Measurements from ENCODE around the gene KSR2. TPM values are rescaled to one million over a fixed set of nuclear protein-coding genes. Genes with fewer than 3 reads are reported as not detected.

KSR2 gene
- total RNA-seq, 1 experiment from 2014 or later = 1.3 TPM

DNA sequence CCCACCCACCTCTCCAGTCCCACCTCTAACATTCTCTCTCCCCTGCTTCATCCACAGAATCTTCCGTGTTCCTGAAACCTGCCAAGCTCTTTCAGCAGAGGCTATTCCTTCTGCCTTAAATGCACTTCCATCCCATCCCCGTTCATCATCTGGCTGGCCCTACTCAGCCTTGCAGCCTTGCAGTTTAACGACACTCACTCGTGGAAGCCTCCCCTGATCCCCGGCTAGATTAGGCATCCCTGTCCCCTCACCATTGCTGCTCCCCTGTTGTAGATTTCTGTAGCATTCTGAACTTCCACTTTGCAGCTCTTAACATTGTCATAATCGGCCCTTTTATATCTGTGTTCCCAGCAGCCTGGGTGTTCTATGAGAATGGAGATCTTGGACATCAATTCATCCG lies 326.9 kb downstream of the KSR2 start:
- Histone ChIP-seq H3K14ac (ENCODE audit: insufficient read depth, low read length) (no peak overlapping the region), H3K27ac (ENCODE audit: insufficient read length, low read depth, low read length) (no peak overlapping the region)

More for the DNA sequence above, 326.9 kb downstream of the KSR2 start:
- Histone ChIP-seq H4K5ac (ENCODE audit: insufficient read length, low read depth, low read length) (no peak overlapping the region), H3K27me3 (ENCODE audit: insufficient read depth, low read length) (no peaks in the 10 kb centered on the region), H3K18ac (ENCODE audit: insufficient read length, low read depth, low read length) (no peak overlapping the region), H3K4me2 (ENCODE audit: insufficient read depth, insufficient read length, low read length) (no peak overlapping the region), H2AFZ (ENCODE audit: low read length) (no peak overlapping the region), H2BK20ac (ENCODE audit: low read depth, low read length, poor library complexity, severe bottlenecking) (no peak overlapping the region), H3K23me2 (ENCODE audit: insufficient read length, low read depth, low read length, poor library complexity, severe bottlenecking) (no peaks in the 10 kb centered on the region), H3K9me3 (ENCODE audit: control insufficient read depth, low read depth, low read length) (no peaks in the 10 kb centered on the region), H3K23ac (ENCODE audit: insufficient read length, low read depth, low read length) (no peak overlapping the region), H3K79me2 (ENCODE audit: insufficient read depth, low read length) (no peaks in the 10 kb centered on the region), H3K79me1 (ENCODE audit: insufficient read depth, low read depth, low read length, poor library complexity, severe bottlenecking) (no peaks in the 10 kb centered on the region), H3T11ph (ENCODE audit: low read length) (no peak overlapping the region), H3K4ac (ENCODE audit: low read depth, low read length) (no peak overlapping the region), H3K4me1 (ENCODE audit: insufficient read depth, low read length) (no peaks in the 10 kb centered on the region), H2AK5ac (ENCODE audit: insufficient read length, low read length) (no peak overlapping the region), H4K91ac (ENCODE audit: insufficient read length, low read depth, low read length) (no peak overlapping the region), H2BK15ac (ENCODE audit: low read depth, low read length) (no peak overlapping the region), H3K56ac (ENCODE audit: insufficient read length, low read depth, low read length) (no peak overlapping the region), H3K9ac (ENCODE audit: extremely low read depth, insufficient read length, low read length) (no peak overlapping the region), H4K20me1 (ENCODE audit: control insufficient read depth, insufficient read depth, insufficient read length) (no peaks in the 10 kb centered on the region), H2BK120ac (ENCODE audit: low read depth, low read length, poor library complexity, severe bottlenecking) (no peak overlapping the region), H2BK5ac (ENCODE audit: insufficient read length, low read length) (no peak overlapping the region), H4K8ac (replicated peaks; ENCODE audit: insufficient read length, low read depth, low read length) (no peak overlapping the region), H2BK12ac (ENCODE audit: insufficient read length, low read depth, low read length) (no peak overlapping the region)
- Mint-ChIP-seq H3K36me3 (ENCODE audit: insufficient read depth in 1 of 3, low read depth in 3 of 3) (no peaks in the 10 kb centered on the region; a peak in 1 of 7 replicates), H3K27ac (no peak overlapping the region), H3K9me3 (peaks cover 0 to 2% of the 10 kb centered on the region in 2 experiments; a peak in 1 of 5 replicates), H3K4me3 (no peak overlapping the region), H3K4me1 (peaks cover 0 to 4% of the 10 kb centered on the region in 2 experiments; a peak in 3 of 4 replicates), H3K27me3 (ENCODE audit: low read depth) (no peaks in the 10 kb centered on the region; the same call in none of the 2 replicates)
- TF ChIP-seq, protein P1, sequence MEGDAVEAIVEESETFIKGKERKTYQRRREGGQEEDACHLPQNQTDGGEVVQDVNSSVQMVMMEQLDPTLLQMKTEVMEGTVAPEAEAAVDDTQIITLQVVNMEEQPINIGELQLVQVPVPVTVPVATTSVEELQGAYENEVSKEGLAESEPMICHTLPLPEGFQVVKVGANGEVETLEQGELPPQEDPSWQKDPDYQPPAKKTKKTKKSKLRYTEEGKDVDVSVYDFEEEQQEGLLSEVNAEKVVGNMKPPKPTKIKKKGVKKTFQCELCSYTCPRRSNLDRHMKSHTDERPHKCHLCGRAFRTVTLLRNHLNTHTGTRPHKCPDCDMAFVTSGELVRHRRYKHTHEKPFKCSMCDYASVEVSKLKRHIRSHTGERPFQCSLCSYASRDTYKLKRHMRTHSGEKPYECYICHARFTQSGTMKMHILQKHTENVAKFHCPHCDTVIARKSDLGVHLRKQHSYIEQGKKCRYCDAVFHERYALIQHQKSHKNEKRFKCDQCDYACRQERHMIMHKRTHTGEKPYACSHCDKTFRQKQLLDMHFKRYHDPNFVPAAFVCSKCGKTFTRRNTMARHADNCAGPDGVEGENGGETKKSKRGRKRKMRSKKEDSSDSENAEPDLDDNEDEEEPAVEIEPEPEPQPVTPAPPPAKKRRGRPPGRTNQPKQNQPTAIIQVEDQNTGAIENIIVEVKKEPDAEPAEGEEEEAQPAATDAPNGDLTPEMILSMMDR (conservative IDR thresholded peaks at IDR 0.05) = no peak
- DNase-seq = no peak
- WGBS (ENCODE audit: extremely low coverage, insufficient read length, low lambda C conversion rate) = no CpG with 5 or more reads among the region's 7 CpGs

All from H9 (cell line).